ENCODE data around the gene MLPH.

DNA sequence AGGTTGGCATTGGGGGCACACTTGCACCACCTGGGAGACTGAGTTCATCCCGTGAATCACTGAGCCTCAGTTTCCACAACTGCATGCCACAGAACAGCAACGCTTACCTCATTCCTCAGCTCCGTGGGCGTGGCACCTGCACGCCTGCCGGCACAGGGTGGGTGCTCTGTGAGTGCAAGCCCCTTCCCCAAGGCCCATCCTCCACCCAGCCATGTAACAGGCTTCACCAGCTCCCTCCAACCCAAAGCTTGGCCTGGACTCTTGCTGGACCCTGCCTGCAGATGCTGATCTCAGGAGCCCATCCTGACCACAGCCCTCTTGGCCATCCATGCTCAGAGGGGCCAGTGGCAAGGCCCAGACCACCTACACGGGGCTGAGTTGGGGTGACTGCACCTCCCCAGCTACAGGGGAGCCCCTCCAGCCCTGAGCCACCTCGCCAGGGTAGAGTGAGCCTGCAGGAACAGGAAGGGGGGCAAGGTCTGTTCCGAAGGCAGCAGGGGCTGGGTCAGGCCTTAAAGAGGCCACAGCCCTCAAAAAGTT lies 81.1 kb downstream of the MLPH start:
- TF ChIP-seq, protein P1, sequence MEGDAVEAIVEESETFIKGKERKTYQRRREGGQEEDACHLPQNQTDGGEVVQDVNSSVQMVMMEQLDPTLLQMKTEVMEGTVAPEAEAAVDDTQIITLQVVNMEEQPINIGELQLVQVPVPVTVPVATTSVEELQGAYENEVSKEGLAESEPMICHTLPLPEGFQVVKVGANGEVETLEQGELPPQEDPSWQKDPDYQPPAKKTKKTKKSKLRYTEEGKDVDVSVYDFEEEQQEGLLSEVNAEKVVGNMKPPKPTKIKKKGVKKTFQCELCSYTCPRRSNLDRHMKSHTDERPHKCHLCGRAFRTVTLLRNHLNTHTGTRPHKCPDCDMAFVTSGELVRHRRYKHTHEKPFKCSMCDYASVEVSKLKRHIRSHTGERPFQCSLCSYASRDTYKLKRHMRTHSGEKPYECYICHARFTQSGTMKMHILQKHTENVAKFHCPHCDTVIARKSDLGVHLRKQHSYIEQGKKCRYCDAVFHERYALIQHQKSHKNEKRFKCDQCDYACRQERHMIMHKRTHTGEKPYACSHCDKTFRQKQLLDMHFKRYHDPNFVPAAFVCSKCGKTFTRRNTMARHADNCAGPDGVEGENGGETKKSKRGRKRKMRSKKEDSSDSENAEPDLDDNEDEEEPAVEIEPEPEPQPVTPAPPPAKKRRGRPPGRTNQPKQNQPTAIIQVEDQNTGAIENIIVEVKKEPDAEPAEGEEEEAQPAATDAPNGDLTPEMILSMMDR (IDR thresholded peaks at IDR 0.05; ENCODE audit: low read depth, low read length): no peak
- TF ChIP-seq POLR2A (IDR thresholded peaks at IDR 0.05; ENCODE audit: extremely low read depth, insufficient read length) (no peak), MAX (IDR thresholded peaks at IDR 0.05; ENCODE audit: low read depth, low read length) (no peak)

Data from NB4 (cell line).